ENCODE measurements around the gene SETD2.

- TF ChIP-seq CTCF (IDR thresholded peaks at IDR 0.05) (no peak), POLR2A (IDR thresholded peaks at IDR 0.05) (no peak), EP300 (IDR thresholded peaks at IDR 0.05) (no peak)
Observed at GRCh38 chr3:47083786-47084185, 80.1 kb downstream of the SETD2 start.
